Right renal pelvis (tissue), 4 donors: ENCODE results near the gene CLEC14A. TPM values are rescaled to one million over a fixed set of nuclear protein-coding genes. Genes with fewer than 3 reads are reported as not detected.
A peak's percentile ranks its signal among the peaks of the same experiment; 100 is the strongest.

Experiments used
- DNase-seq, 4 donors: peaks; one replicate each; pipeline ENCODE4 v3.0.0-alpha.2; 2013; ENCODE audit warnings: low read depth in 4 of 4, low spot score in 3 of 4, missing footprints in 1 of 4
- polyA plus RNA-seq, 4 donors: library from polyadenylated mRNA; unstranded; fragments of 120-200 nt; gene quantifications; one replicate each; pipeline ENCODE4 v1.2.1, GENCODE V29; 2013; ENCODE audit not compliant: insufficient read length in 4 of 4

Gene CLEC14A, protein sequence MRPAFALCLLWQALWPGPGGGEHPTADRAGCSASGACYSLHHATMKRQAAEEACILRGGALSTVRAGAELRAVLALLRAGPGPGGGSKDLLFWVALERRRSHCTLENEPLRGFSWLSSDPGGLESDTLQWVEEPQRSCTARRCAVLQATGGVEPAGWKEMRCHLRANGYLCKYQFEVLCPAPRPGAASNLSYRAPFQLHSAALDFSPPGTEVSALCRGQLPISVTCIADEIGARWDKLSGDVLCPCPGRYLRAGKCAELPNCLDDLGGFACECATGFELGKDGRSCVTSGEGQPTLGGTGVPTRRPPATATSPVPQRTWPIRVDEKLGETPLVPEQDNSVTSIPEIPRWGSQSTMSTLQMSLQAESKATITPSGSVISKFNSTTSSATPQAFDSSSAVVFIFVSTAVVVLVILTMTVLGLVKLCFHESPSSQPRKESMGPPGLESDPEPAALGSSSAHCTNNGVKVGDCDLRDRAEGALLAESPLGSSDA
- 10 to 100 TPM; 16.3 to 20.9 (median 16.9) TPM for polyA plus RNA-seq

DNA sequence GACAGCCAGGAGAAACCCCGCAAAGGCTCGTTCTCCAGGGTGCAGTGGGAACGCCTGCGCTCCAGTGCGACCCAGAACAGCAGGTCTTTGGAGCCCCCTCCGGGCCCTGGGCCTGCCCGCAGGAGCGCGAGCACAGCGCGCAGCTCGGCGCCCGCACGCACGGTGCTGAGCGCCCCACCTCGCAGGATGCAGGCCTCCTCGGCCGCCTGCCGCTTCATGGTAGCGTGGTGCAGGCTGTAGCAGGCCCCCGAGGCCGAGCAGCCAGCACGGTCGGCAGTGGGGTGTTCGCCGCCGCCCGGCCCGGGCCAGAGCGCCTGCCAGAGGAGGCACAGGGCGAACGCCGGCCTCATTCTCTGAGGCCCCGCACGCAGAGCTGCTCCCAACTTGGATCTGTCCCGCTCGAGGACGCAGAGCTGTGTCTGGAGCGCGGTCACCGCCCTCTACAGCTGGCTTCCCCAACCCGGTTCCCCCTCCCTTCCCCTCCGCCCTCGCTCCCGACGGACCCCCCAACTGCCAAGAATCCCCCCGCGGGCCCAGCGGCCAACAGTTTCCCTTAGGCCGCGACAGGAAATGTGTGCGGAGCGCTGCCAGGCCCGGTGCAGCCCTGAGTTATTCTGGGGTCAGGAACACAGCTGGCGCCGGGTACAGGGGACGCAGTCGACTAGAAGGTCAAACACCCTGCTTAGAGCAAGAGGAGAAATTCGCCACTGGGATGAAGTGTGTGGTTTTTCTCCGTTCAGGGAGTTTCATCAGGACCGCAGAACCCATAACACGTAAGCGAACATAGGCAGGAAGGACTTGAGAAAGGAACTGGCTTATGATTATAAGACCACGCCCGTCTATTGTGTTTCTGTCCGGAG lies at the start of gene CLEC14A:
CLEC14A (minus strand) TSS at position 421 of the 860 bp plus-strand sequence; CDS start at position 350, 71 bp downstream.
- DNase-seq = peak in 2 of 4 donors; percentile 31 to 41

- no peak for DNase-seq
Measured at GRCh38 chr14:38302966-38303365, 47.1 kb upstream of the CLEC14A start.

DNA sequence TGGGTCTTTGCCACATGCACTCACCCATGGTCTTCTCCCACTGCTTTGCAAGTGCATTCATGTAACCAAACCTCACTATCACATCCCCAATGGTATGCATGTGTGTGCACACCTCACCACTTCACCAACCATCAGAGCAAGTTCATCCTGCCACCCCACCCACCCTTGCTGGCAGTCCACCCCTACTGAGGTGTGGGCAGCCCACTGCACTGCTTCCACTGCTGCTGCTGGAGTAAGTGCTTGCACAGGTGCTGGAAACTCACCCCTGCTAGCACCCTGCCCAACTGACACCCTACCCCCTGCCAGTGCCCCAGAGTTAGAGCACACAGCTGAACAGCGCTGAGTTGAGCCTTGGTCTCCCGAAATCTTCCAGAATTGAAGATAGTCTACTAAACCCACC lies 46.1 kb upstream of the CLEC14A start:
- DNase-seq = no peak

DNA sequence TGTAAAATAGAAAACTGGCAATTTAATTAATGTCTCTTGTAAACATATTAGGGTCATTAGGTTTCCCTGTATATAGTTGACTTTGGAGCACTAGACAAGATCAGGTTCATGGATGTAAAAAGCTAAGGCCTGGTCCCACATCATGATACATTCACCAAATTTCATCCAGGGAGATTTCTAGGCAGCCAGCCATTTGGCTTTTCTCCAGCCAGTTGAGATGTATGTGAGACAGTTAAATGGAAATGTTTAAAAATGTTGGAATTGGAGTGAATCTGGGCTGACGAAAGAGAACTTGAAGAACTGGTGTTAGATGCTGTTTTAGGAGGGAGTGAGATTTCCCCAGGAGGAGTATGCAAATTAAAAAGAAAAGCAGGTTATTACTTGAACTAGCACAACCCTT lies 41.8 kb upstream of the CLEC14A start:
- DNase-seq = no peak

DNA sequence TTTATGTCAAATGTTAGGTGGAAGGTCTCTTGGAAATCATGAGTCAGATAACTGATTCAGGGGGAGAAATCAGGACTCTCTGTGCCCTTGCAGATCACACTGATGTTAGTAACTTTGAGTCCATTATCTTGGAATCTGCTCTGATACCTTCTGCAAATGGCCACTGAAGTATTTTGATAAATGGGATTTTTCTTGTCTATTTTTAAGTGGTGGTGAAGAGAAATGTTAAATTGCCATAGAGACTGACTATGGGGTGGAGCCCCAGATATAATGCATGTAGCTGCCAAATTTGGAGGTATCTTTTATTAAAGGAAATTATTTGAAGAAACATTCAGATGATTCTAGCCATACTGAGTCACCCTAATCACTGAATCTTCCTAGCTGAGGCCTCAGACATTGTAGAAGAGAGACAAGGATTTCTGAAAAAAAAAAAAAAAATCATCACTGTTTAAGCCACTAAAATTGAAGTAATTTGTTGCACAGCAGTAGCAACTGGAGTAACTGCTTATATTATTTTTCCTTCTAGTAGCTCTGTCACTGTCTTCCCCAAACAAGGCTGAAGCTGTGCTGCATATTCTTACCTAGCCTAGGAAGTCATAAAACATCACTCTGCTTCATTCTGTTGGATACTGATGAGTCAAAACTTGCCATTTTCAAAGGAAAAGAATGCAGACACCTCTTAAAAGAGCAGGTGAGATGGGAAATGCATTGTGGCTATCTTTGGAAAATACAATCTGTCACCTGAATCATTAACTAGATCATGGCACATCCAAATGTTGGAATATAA lies 36.0 kb upstream of the CLEC14A start:
- no peak for DNase-seq

DNA sequence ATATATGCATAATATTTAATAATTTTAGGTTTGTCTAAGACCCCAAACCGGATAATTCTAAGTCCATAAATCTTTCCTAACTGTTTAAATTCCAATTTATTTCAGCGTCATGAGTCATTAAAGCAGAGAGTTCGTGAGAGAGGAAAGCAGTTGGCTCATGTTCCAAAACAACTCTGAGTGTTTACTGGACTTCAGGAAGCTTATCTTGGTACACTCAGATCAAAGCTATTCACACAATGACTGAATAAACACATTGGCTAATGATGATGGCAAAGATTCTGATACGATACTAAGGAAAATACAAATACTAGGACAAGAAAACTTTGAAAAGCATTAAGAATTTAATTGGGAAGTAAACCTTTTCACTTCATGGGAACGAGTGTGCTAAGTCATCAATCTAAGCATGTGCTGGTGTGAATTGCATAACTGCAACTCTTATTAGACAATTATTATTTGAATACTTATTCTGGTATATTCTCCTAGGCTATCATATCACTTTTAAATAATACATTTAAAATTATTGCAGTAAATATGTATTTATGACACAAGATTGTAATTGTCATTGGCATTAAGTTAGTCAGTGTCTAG lies 34.8 kb upstream of the CLEC14A start:
- DNase-seq = no peak

- no peak for DNase-seq
Measured at GRCh38 chr14:38286452-38286851, 30.6 kb upstream of the CLEC14A start.

- DNase-seq = no peak
Measured at GRCh38 chr14:38285962-38286361, 30.1 kb upstream of the CLEC14A start.

- DNase-seq = no peak
Measured at GRCh38 chr14:38282936-38283335, 27.0 kb upstream of the CLEC14A start.

GRCh38 chr14:38280081-38280480 lies 24.2 kb upstream of the CLEC14A start:
- DNase-seq = no peak

- DNase-seq = no peak
Measured at GRCh38 chr14:38279572-38279971, 23.7 kb upstream of the CLEC14A start.

- no peak for DNase-seq
Measured at GRCh38 chr14:38278035-38278434, 22.1 kb upstream of the CLEC14A start.

DNA sequence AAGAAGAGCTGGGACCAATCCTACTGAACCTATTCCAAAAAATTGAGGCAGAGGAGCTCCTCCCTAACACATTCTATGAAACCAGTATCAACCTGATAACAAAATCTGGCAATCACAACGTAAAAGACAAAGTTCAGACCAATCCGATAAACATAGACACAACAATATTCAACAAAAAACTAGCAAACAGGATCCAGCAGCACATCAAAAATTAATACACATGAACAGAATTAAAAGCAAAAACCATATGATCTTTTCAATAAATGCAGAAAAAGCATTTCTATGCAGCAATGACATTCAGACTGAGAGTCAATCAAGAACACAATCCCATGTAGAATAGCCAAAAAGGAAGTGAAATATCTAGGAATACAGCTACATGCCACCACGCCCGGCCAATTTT lies 7.0 kb upstream of the CLEC14A start:
- DNase-seq = no peak

- no peak for DNase-seq
Measured at GRCh38 chr14:38261620-38262019, 5.7 kb upstream of the CLEC14A start.

DNA sequence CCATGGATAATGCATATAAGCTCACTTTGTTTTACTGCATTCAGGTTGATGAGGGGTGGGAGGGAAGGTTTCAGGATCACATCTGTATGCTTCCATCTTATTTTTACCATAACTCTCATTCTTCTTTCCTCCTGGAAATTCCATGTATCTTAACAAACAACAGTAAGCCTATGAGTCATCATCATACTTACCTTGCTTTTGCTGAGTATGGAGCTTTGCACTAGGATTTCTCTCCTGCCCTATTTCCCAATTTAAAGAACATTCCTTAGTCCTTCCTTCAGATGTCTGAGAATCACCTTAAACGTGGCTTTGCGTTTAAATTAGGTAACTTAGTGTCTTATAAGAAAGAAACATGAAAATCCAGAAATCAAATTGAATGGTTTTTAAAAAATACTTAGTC lies 1.6 kb upstream of the CLEC14A start:
- no peak for DNase-seq

DNA sequence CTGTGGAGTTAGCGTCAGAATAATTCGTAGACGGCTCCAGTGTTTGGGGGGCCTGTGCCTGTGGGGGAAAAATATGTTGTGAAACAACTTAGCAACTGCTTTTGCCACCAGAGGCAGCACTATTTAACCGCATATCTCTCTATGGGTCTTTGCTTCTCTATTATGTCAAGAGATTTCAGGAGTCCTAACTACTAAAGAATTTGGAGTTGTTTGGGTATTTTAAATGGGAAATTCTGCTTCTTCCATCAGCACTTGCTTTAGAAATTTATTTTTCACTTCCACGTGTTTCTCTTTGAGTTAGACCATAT lies 594 bp upstream of the CLEC14A start:
- DNase-seq = no peak

DNA sequence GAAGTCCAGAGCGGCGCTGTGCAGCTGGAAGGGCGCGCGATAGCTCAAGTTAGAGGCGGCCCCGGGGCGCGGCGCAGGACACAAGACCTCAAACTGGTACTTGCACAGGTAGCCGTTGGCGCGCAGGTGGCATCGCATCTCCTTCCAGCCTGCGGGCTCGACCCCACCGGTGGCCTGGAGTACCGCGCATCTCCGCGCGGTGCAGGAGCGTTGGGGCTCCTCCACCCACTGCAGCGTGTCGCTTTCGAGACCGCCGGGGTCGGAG lies 553 bp downstream of the CLEC14A start:
- DNase-seq = peak in 1 of 4 donors; percentile 31

GRCh38 chr14:38254571-38255407 lies 1.1 kb downstream of the CLEC14A start:
- DNase-seq = peak in 1 of 4 donors; percentile 19

- DNase-seq = no peak
Measured at GRCh38 chr14:38253676-38254075, 2.2 kb downstream of the CLEC14A start.
